Measurements from ENCODE around the gene CLRN2.
"Not testable (repeated sequence)": the region's sequence is repeated elsewhere in the genome, so short reads cannot be mapped to it uniquely, and the experiment has no call there.

Gene CLRN2

GRCh38 chr4:17510582-17510981 lies 4.4 kb upstream of the CLRN2 start:
- no peak for DNase-seq

DNA sequence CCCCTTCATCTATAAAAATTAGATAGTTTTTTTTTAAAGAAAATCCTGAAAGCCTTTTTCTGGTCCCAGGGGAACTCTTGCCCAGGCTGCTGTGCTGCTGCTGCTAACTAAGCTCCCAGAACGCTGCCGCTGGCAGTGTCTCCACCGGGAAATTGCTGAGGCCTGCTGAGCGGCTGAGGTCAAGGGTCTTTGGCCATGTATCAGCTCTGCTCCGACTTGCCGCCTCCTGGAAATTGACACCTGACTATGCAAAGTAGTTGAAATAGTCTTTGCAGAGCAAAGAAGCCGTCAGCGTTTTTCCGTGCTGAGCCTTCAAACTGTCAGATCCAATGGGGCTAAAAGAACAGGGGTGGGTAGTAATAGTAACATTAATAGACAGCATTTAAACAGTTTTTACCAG lies 3.9 kb upstream of the CLRN2 start:
- DNase-seq, result no peak

DNA sequence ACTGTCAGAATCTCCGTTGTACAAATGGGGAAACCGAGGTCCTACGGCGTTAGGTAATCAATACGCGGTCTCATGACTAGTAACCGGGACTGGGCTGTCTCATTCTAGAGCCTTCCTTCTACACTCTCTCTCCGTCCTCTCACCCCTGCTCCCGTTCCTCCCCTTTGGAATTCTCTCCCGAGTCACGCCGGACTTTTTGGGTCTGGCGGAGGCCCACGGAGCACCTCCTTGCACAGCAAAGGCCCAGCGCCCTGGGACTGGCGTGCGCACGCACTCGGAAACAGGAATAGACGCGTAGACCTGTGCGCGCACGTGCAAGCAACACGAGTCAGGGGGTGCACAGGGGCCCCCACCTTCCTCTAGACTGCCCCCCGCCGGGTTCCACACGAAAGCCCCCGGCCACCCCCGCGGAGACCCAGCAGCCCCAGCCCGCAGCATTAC lies 3.4 kb upstream of the CLRN2 start:
- no peak for DNase-seq

GRCh38 chr4:17511950-17512795 lies 2.8 kb upstream of the CLRN2 start, which contains the start of gene QDPR:
QDPR (minus strand) TSS chr4:17512090; CDS start chr4:17512054, 36 bp downstream.
- DNase-seq, result no peak

DNA sequence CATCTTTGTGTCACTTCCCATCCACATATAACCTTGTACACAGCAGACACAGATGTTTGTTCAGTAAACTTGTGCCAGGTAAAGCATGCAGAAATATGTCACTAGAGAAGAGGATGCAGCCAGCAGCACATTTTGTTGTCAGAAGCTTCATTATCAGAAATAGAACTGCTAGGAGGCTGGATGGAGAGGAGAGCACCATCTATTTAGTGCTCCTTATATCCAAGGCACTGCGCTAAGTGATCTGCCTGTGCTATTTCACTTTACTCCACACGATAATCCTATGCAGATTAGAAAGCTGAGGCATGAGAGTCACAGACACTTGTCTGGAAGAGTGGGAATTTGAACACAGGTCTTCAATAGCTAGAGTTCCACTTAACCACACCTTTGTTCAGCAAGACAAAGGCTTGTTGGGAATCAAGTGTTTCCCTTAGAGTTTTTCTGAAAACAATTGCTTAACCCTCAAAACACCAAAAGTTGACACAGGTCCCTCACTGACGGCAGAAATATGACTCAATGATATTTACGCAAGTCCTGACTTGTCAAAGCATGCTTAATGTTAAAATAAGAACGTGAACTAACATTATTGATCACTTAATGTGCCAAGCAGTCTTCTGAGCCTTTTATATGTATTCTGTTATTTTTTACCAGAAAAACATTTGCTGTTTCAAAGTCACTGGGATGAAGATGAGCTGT lies 1.8 kb upstream of the CLRN2 start:
- no peak for DNase-seq

DNA sequence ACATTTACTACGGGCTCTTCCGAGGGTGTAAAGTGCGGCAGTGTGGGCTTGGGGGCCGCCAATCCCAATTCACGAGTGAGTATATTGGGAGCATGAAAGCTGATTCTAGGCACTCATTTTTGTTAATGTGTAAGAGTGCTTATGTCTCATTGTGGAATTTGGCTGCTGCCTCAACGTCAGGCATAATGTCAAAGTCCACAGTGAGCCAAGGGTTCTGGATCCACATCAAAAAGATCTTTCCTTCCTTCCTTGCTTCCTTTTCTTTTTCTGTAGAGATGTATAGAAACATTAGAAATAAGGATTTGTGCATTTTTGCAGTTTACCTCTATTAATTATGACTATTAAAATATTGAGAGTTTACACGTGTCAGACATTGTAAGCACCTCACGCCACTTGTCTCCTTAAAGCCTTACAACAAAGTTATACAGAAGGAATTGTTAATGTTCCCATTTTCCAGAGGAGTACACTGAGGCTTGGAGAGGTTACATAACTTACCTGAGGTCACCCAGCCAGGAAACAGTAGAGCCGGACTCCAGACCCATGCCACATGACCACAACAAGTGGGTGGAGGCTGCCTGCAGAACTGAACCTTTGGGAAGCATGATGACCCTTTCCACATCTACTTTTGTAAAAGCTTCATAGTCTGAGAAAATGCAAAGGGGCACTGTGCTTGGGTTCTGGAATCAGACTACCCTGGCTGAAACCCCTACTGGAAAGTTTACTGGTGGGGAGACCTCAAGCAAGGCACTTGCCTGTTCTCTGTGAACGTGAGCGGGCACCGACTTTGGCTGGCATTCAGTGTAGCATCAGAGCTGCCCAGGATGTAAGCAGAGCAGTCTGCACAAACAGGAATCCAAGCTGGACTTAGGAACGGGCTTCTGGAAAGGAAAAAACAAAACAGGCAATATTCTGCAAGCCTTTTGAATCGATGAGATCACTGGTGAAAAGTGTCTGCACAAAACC lies 761 bp downstream of the CLRN2 start:
- no peak for DNase-seq

DNA sequence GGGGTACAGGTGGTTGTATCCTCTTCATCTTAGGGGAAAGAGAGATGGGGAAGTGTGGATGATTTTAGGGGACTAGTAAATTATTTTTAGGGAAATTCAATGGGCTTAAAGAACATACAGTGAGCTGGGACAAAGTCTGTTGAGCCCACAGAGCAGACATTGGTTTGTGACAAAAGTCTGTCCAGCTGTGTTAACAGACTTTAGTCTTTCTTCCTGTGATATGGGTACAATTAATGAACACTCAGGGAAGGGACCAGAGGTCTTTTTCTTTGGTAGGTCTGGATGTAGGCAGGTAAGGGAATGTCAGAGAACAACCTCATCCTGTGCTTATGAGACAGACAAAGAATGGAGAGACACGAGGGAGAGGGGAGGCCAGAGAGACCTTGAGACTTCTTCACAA lies 2.0 kb downstream of the CLRN2 start:
- no peak for DNase-seq

GRCh38 chr4:17517664-17518063 lies 2.7 kb downstream of the CLRN2 start:
- no peak for DNase-seq

DNA sequence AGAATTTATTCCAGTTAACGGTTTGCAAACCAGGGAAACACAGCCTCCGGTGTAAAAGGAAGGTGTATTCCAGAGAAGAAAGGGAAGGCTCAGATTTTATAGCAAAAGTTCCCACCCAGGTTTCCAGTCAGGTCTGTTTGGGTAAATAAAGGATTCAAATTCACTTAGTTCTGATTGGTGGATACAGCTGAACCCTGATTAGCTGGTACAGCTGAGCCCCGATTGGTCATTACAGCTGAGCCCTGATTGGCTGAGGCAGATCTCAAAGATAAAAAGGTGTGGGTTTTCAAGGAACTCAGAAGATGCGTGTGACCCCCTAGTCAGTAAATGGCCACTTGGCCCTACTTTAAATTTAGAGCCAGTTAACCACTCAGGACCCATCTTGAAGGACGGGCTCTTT lies 6.6 kb downstream of the CLRN2 start:
- DNase-seq, result no peak

DNA sequence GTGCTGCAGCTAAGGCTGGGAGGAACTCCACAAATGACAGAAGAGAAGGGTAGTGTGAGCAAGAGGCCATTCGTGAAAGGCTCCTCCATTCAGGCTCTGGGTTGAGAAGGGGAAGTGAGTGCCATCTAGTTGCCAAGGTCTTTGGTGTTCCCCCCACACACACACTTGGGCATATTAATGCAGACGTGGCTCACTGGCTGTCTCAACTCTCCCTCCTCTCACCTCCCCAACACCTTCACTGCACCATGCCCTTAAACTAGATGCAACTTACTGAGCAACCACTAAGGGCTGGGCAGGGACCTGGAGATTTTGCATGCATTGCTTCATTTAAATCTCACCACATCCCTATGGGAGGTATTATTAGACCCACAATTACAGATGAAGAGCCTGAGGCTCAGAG lies 8.7 kb downstream of the CLRN2 start:
- DNase-seq, result no peak

GRCh38 chr4:17526695-17527477 lies 11.9 kb downstream of the CLRN2 start:
- no peak for DNase-seq

- no peak for DNase-seq
Measured at GRCh38 chr4:17528551-17529165, 13.7 kb downstream of the CLRN2 start.

GRCh38 chr4:17531538-17532285 lies 16.7 kb downstream of the CLRN2 start:
- DNase-seq, result no peak

DNA sequence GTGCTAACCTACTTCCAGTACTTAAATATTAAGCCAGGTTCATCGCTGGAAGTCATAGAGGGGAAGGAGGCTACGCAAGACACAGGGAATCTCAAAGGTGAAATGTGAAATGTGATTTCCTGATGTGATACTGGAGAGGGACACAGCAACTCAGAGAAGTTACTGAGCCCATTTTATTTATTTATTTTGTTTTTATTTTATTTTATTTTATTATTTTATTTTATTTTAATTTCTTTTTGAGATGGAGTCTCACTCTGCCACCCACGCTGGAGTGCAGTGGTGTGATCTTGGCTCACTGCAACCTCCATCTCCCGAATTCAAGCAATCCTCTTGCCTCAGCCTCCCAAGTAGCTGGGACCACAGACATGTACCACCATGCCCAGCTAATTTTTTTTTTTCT lies 19.7 kb downstream of the CLRN2 start:
- DNase-seq, result no peak

DNA sequence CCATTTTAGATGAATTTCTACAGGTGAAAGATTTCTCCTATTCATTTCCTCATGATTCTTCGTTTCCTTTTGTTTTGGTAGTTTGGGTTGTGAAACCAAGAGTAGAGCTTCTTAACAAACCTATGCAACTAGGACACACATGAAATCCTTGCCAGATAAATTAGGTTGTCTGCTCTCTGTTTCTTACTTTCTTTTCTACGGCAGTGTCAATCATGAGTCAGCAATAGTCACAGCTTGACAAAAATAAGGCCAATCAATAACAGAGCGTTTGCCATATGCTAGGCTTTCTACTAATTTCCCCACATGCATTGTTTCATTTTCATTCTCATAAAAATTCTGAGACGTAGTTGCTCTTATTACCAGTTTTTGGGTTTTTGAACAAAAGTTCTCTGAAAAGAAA lies 20.3 kb downstream of the CLRN2 start:
- DNase-seq, result no peak

- no peak for DNase-seq
Measured at GRCh38 chr4:17535906-17536305, 20.9 kb downstream of the CLRN2 start.

DNA sequence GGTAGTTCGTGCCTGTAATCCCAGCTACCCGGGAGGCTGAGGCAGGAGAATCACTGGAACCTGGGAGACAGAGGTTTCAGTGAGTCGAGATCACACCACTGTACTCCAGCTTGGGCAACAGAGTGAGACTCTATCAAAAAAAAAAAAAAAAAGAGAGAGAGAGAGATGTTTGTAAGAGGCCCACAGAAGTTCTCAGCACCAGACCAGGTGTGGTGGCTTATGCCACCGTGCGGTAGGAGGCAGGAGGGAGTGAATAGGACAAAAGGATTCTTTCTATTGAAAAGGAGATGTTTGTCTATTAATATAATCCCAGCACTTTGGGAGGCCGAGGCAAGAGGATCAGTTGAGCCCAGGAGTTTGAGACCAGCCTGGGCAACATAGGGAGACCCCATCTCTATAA lies 22.1 kb downstream of the CLRN2 start:
- not testable (repeated sequence) for DNase-seq

DNA sequence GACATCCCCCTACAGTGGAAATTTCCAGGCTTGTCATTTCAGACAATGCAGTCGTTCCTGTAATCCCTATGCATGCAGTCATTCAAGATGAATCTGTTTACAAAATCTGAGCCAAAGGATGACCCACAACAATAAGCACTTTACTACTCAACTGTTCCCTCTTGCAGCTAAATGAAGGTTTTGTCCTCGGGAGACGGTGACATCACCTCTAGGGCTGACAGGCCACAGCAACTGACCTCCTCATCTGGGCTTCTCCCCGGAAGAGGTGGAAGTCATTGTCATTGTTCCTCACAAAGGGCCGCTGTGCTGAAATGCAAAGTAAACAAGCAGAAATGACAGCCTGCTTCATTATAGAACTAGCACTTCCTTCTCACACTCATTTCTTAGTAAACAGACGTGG lies 29.2 kb downstream of the CLRN2 start:
- no peak for DNase-seq

- DNase-seq, result no peak
Measured at GRCh38 chr4:17544831-17545234, 29.9 kb downstream of the CLRN2 start.

GRCh38 chr4:17545374-17546140 lies 30.6 kb downstream of the CLRN2 start:
- DNase-seq, result no peak

Measured in NCI-H187 (cell line).